H9 (cell line): ENCODE results near the gene U2AF1L4. TPM values are rescaled to one million over a fixed set of nuclear protein-coding genes. Genes with fewer than 3 reads are reported as not detected.

Source experiments
- DNase-seq: peaks from one replicate; pipeline ENCODE4 v3.0.0-alpha.2; 2017
- H2AFZ ChIP-seq: one replicate; pipeline ENCODE4 v1.6.1; 2013; ENCODE audit warnings: mild to moderate bottlenecking, low read length, control low read depth, moderate library complexity
- H2AK5ac ChIP-seq: 2 replicates; pipeline ENCODE4 v1.6.1; 2013; ENCODE audit warnings: low read length, control low read depth, mixed read lengths; ENCODE audit not compliant: insufficient read length
- H2BK120ac ChIP-seq: one replicate; pipeline ENCODE4 v1.6.1; 2013; ENCODE audit warnings: low read depth, mild to moderate bottlenecking, low read length, control low read depth, inconsistent platforms; ENCODE audit not compliant: poor library complexity, severe bottlenecking
- H2BK12ac ChIP-seq: 2 replicates; pipeline ENCODE4 v1.6.1; 2013; ENCODE audit warnings: low read length, control low read depth, mixed read lengths, low read depth; ENCODE audit not compliant: insufficient read length
- H2BK15ac ChIP-seq: 2 replicates; pipeline ENCODE4 v1.6.1; 2013; ENCODE audit warnings: low read depth, low read length, control low read depth
- H2BK20ac ChIP-seq: one replicate; pipeline ENCODE4 v1.6.1; 2013; ENCODE audit warnings: low read depth, mild to moderate bottlenecking, low read length, control low read depth, inconsistent platforms; ENCODE audit not compliant: poor library complexity, severe bottlenecking
- H2BK5ac ChIP-seq: 2 replicates; pipeline ENCODE4 v1.6.1; 2013; ENCODE audit warnings: low read length, control low read depth, mixed read lengths; ENCODE audit not compliant: insufficient read length
- H3K14ac ChIP-seq: 2 replicates; pipeline ENCODE4 v1.6.1; 2013; ENCODE audit warnings: low read length, control low read depth; ENCODE audit not compliant: insufficient read depth
- H3K18ac ChIP-seq: 2 replicates; pipeline ENCODE4 v1.6.1; 2013; ENCODE audit warnings: low read depth, mild to moderate bottlenecking, mixed read lengths, low read length, control low read depth; ENCODE audit not compliant: insufficient read length
- H3K23ac ChIP-seq: 2 replicates; pipeline ENCODE4 v1.6.1; 2013; ENCODE audit warnings: low read length, control low read depth, mixed read lengths, low read depth; ENCODE audit not compliant: insufficient read length
- H3K23me2 ChIP-seq: 2 replicates; pipeline ENCODE4 v1.6.1; 2013; ENCODE audit warnings: low read depth, mild to moderate bottlenecking, mixed read lengths, low read length, control low read depth; ENCODE audit not compliant: insufficient read length, poor library complexity, severe bottlenecking
- H3K27ac ChIP-seq: 2 replicates; pipeline ENCODE4 v1.5.1; 2013; ENCODE audit warnings: low read length, control low read depth, mixed read lengths, low read depth; ENCODE audit not compliant: insufficient read length
- H3K27me3 ChIP-seq: 2 replicates; pipeline ENCODE4 v1.6.1; 2013; ENCODE audit warnings: low read length, control low read depth, inconsistent platforms; ENCODE audit not compliant: insufficient read depth
- H3K4ac ChIP-seq: 2 replicates; pipeline ENCODE4 v1.6.1; 2013; ENCODE audit warnings: low read depth, mild to moderate bottlenecking, control low read depth, inconsistent platforms, low read length, moderate library complexity
- H3K4me1 ChIP-seq: 2 replicates; pipeline ENCODE4 v1.6.1; 2013; ENCODE audit warnings: low read length, control low read depth, inconsistent platforms; ENCODE audit not compliant: insufficient read depth
- H3K4me2 ChIP-seq: 2 replicates; pipeline ENCODE4 v1.6.1; 2013; ENCODE audit warnings: low read length, control low read depth, mixed read lengths; ENCODE audit not compliant: insufficient read length, insufficient read depth
- H3K56ac ChIP-seq: 2 replicates; pipeline ENCODE4 v1.6.1; 2013; ENCODE audit warnings: low read depth, mild to moderate bottlenecking, mixed read lengths, low read length, control low read depth; ENCODE audit not compliant: insufficient read length
- H3K79me1 ChIP-seq: 2 replicates; pipeline ENCODE4 v1.6.1; 2013; ENCODE audit warnings: low read depth, mild to moderate bottlenecking, moderate library complexity, low read length, control low read depth, inconsistent platforms; ENCODE audit not compliant: insufficient read depth, poor library complexity, severe bottlenecking
- H3K79me2 ChIP-seq: 2 replicates; pipeline ENCODE4 v1.6.1; 2013; ENCODE audit warnings: low read length, control low read depth, inconsistent platforms; ENCODE audit not compliant: insufficient read depth
- H3K9ac ChIP-seq: 2 replicates; pipeline ENCODE4 v1.6.1; 2013; ENCODE audit warnings: low read length, control low read depth, mixed read lengths; ENCODE audit not compliant: insufficient read length; ENCODE audit errors: extremely low read depth
- H3K9me3 ChIP-seq: one replicate; pipeline ENCODE4 v1.6.1; 2013; ENCODE audit warnings: low read depth, low read length, inconsistent platforms; ENCODE audit not compliant: control insufficient read depth
- H3T11ph ChIP-seq: one replicate; pipeline ENCODE4 v1.6.1; 2013; ENCODE audit warnings: mild to moderate bottlenecking, low read length, control low read depth, inconsistent platforms
- H4K20me1 ChIP-seq: one replicate; pipeline ENCODE4 v1.6.1; 2013; ENCODE audit not compliant: control insufficient read depth, insufficient read length, insufficient read depth
- H4K5ac ChIP-seq: 2 replicates; pipeline ENCODE4 v1.6.1; 2013; ENCODE audit warnings: low read depth, mild to moderate bottlenecking, mixed read lengths, low read length, control low read depth; ENCODE audit not compliant: insufficient read length
- H4K8ac ChIP-seq: replicated peaks from 2 replicates; pipeline ENCODE4 v1.6.1; 2013; ENCODE audit warnings: low read length, control low read depth, mixed read lengths, low read depth; ENCODE audit not compliant: insufficient read length
- H4K91ac ChIP-seq: 2 replicates; pipeline ENCODE4 v1.6.1; 2013; ENCODE audit warnings: low read depth, mild to moderate bottlenecking, moderate library complexity, mixed read lengths, low read length, control low read depth; ENCODE audit not compliant: insufficient read length
- H3K27ac Mint-ChIP-seq, 3 experiments: 2 replicates in 2 of 3; 3 replicates in 1 of 3; pipeline ENCODE4 v1.8.0; 2020 to 2021; ENCODE audit warnings: mixed read lengths in 3 of 3, mild to moderate bottlenecking in 1 of 3, moderate library complexity in 1 of 3
- H3K27me3 Mint-ChIP-seq: 2 replicates; pipeline ENCODE4 v1.8.0; 2021; ENCODE audit warnings: low read depth, mild to moderate bottlenecking, moderate library complexity, mixed read lengths
- H3K36me3 Mint-ChIP-seq, 3 experiments: 2 replicates in 2 of 3; 3 replicates in 1 of 3; pipeline ENCODE4 v1.8.0; 2020 to 2021; ENCODE audit warnings: low read depth in 3 of 3, mixed read lengths in 3 of 3; ENCODE audit not compliant: insufficient read depth in 1 of 3
- H3K4me1 Mint-ChIP-seq, 2 experiments: 2 replicates each; pipeline ENCODE4 v1.8.0; 2020; ENCODE audit warnings: mixed read lengths in 2 of 2
- H3K4me3 Mint-ChIP-seq, 2 experiments: 2 replicates in 1 of 2; 3 replicates in 1 of 2; pipeline ENCODE4 v1.8.0; 2020 to 2021; ENCODE audit warnings: mild to moderate bottlenecking in 2 of 2, mixed read lengths in 2 of 2, moderate library complexity in 1 of 2
- H3K9me3 Mint-ChIP-seq, 2 experiments: 2 replicates in 1 of 2; 3 replicates in 1 of 2; pipeline ENCODE4 v1.8.0; 2020; ENCODE audit warnings: mild to moderate bottlenecking in 2 of 2, mixed read lengths in 2 of 2, moderate library complexity in 1 of 2
- CTCF ChIP-seq: fragments of 200-600 bp; sonication (generic); conservative IDR thresholded peaks from 3 replicates; pipeline ENCODE4 v1.8.0; 2021; ENCODE audit warnings: antibody characterized with exemption, mild to moderate bottlenecking
- WGBS: extraction: QIAGEN DNeasy Blood & Tissue Kit; methylation state at CpG from one replicate; pipeline ENCODE4 v1.1.7; 2013; ENCODE audit warnings: missing lambda C conversion rate, low lambda C conversion rate, mixed read lengths; ENCODE audit not compliant: insufficient read length; ENCODE audit errors: extremely low coverage; 5-methylcytosine and 5-hydroxymethylcytosine counted together
- total RNA-seq: library from RNA; stranded (reverse); gene quantifications from 2 replicates; pipeline ENCODE4 v1.2.1, GENCODE V29; 2021

U2AF1L4 gene
- total RNA-seq, 1 experiment from 2014 or later: 16.8 TPM

DNA sequence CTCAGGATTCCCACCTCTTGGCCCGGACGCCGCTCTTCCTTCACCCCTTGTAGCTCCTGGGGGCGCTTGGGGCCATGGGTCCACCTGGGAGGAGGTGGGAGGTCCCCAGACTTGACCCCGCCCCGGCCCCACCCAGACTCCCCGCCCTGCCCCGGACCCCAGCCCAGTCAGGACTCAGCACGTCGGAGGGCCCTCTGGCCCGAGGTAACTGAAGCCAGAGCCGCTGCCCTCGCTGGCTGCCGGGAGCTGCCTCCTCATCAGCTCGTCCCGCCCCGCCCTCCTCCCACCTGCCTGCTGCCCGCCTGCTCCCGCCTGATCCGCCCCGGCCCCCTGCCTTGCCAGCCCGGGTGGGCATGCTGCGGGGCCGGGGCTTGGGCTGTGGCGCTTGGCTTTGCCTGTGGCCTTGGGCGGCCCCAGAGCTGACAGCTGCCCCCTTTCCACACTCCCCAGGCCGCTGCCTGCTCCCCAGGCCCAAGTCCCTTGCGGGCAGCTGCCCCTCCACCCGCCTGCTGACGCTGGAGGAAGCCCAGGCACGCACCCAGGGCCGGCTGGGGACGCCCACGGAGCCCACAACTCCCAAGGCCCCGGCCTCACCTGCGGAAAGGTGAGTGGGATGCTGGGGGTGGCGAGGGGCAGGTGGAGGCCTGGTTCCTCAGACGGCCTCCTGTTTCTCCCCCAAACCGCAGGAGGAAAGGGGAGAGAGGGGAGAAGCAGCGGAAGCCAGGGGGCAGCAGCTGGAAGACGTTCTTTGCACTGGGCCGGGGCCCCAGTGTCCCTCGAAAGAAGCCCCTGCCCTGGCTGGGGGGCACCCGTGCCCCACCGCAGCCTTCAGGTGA is 39.5 kb upstream of the U2AF1L4 start:
- Histone ChIP-seq H3K4me1 (no peaks in the 10 kb centered on the region), H2BK15ac (no peak overlapping the region), H4K8ac (no peak overlapping the region), H3K9ac (peak overlapping the region; percentile 27), H3K27me3 (no peaks in the 10 kb centered on the region), H3T11ph (no peak overlapping the region), H3K9me3 (no peaks in the 10 kb centered on the region), H3K56ac (no peak overlapping the region), H2BK120ac (no peak overlapping the region), H3K23ac (no peak overlapping the region), H3K27ac (no peak overlapping the region), H4K5ac (no peak overlapping the region), H2AK5ac (no peak overlapping the region), H4K91ac (no peak overlapping the region), H2BK12ac (no peak overlapping the region), H2BK20ac (no peak overlapping the region), H2BK5ac (no peak overlapping the region), H3K14ac (peak overlapping the region; percentile 41; the same call in 1 of the 2 replicates), H3K23me2 (peaks cover 7% of the 10 kb centered on the region), H3K18ac (no peak overlapping the region), H3K4ac (no peak overlapping the region), H2AFZ (no peak overlapping the region), H4K20me1 (no peaks in the 10 kb centered on the region), H3K4me2 (peak overlapping the region; percentile 80), H3K79me1 (no peaks in the 10 kb centered on the region), H3K79me2 (no peaks in the 10 kb centered on the region)
- no CpG with 5 or more reads among the region's 45 CpGs for WGBS
- peak; percentile 53; the same call in 2 of the 3 replicates for TF ChIP-seq CTCF
- peak; percentile 97 for DNase-seq
- H3K4me3 Mint-ChIP-seq: peak overlapping the region; percentile 60 to 68
- peaks cover 0 to 5% (median 2%) of the 10 kb centered on the region in 3 experiments; a peak in 2 of 7 replicates for H3K36me3 Mint-ChIP-seq
- H3K27me3 Mint-ChIP-seq: peaks cover 1% of the 10 kb centered on the region; the same call in 1 of the 2 replicates
- peaks cover 23 to 40% of the 10 kb centered on the region in 2 experiments for H3K4me1 Mint-ChIP-seq
- no peaks in the 10 kb centered on the region; a peak in 1 of 5 replicates for H3K9me3 Mint-ChIP-seq
- no peak overlapping the region for H3K27ac Mint-ChIP-seq
